GM18867 (cell line): ENCODE measurements around the gene LIN7C.

Experiments
- ATAC-seq: cut with Tn5 transposase; IDR thresholded peaks from one replicate; pipeline ENCODE4 v1.9.1; 2021; ENCODE audit warnings: mild to moderate bottlenecking, moderate library complexity; ENCODE audit not compliant: unreplicated experiment

LIN7C gene

DNA sequence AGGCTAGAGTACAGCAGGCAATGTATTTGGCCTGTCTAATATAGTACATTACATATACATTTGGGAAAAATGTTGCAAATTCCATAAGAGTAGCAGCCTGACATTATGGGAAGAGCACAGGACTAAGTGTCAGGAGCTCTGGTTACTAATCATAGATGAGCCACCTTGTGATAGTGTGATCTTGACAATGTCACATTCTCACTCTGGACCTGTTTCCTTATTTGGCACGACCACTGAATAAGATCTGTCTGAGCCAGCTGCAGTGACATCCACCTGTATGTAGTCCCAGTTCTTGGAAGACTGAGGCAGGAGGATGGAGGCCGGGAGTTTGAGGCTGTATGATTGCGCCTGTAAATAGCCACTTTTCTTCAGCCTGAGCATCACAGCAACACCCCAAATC, 5.7 kb upstream of the LIN7C start:
- ATAC-seq: no peak

DNA sequence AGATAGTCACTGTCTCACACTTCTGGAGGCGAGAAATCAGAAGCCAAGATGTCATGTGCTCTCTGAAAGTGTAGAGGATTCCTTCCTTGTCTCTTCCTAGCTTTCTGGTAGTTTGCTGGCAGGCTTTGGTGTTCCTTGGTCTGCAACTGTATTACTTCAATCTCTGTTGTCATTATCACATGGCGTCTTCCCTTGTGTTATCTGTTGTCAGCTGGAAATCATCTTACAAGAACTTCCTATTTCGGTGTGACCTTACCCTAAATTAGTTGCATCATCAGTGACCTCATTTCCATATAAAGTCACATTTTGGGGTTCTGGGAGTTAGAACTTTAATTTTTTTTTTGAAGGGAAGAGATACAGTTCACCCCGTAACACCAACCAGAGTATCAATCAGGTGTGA, 3.3 kb upstream of the LIN7C start:
- ATAC-seq: no peak

DNA sequence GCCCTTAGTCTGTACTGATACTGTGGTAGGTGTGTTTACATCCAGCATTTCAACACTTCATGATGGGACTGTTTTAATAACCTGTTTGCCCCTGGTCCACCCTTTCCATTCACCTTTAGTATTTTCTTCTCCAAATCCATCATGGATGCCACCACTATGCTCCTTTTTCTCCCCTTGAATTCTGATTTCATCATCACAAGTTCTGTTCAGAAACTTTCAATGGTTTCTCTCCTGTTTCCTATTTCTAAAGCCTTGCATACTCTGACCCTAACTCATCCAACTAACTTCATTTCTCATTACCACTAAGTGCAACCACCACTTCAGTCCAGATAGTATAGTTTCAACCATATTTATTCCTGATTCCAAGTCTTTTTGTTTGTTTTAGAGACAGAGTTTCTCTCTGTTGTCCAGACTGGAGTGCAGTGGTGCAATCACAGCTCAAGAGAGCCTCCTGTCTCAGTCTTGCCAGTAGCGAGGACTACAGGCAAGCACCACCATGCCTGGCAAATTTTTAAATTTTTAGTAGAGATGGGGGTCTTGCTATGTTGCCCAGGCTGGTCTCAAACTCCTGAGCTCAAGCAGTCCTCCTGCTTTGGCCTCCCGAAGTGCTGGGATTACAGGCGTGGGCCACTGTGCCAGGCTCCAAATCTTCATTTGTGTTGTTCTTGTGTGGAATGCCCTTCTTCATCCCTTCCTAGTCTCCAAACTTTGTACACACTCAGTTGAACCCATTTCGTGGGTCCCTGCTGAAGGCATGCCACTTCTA, 1.2 kb upstream of the LIN7C start:
- ATAC-seq: no peak

DNA sequence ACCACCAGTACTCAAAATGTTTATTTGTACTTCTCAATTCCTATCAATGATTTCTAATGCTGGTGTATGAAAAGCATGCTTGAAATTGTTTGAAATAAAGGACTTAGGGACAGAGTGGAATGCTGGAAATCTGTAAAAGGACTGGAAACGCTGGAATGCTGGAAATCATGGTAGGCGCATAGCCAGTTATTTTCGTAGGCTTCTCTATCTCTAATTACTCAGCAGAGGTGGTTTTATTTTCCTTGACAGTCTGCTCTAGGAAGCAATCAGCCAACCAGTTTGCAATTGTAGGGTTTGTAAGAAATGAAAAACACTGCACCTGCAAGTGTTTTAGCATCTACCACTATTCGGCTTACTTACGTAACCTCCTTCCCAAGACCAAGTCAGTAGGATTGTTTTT, 788 bp downstream of the LIN7C start:
- peak; percentile 4 for ATAC-seq

DNA sequence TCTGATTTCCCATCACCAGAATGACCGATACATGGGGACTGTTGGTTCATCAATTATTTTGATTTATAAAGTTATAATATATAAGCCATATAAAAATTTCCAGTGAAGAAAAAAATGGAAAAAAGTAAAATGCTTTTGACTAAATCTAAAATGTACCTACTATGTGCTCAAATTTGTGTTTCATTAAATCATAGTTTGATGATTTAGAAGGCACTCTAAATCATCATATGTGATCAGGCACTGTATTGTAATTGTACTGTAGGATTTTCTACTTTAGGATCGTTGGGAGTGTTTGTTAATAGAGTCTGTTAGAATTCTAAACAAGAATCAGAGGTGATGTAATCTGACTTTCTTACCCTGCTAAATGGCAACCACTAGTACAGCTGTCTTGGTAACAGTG, 2.4 kb downstream of the LIN7C start:
- ATAC-seq: no peak

DNA sequence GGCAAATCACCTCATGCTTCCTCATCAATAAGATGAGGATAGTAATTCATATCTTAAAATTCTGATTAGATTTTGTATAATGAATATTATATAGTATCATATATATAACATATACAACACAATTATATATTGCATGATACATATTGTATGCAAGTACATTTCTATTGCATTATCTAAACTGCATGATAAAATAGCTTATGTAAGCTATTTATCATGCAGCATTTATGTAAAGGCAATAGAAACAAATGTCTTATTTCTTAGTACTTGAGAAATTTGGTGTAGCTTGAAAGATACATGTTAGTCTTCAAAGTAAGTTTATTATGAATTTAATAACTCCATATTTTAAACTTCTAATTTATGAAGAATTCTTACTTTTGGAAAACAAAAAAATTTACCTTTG, 5.5 kb downstream of the LIN7C start:
- no peak for ATAC-seq

GRCh38 chr11:27497911-27498310, 8.7 kb downstream of the LIN7C start:
- ATAC-seq: no peak

- ATAC-seq: peak; percentile 68
Measured at GRCh38 chr11:27497284-27497866, 9.2 kb downstream of the LIN7C start.

DNA sequence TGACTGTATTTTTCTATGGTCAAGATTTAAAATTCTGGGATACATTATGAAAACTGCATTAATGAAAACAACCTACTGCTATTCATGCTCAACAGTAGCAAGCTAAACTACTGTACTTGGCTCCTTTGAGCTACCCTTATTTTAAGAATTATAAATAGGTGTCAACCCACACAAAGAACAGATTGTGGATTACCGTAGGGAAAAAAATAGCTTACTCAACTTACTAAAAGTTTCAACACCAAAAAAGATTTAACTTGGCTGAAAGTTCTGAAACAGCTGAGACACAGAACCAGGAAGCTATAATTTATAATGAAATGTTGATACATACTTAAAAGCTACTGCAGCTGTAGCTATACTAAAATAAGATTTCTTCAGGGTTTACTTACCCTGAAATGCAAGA, 10.1 kb downstream of the LIN7C start:
- no peak for ATAC-seq

DNA sequence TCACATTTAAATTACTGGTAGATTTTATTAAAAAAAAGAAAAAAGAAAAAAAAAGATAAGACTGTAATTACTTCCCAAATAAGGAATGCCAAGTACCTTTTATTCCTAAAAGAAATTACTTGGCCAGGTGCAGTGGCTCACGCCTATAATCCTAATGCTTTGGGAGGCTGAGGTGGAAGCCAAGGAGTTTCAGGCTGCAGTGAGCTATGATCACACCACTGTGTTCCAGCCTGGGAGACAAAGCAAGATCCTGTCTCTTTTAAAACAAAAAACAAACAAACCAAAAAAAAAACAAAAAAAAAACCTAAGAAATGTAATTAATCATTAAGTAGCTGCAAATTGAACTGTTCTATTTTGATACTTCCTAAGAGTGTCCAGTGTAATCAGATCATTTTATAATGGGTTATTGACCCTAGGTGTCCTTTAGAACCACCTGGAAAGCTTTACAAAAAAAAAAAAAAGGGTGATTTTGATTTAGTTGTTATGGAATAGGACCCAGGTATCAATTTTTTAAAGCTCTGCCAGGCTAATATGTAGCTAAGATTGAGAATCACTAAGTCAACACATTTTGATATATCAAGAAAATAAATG, 10.8 kb downstream of the LIN7C start:
- no peak for ATAC-seq

GRCh38 chr11:27489092-27489491, 17.5 kb downstream of the LIN7C start:
- no peak for ATAC-seq

- ATAC-seq: no peak
Measured at GRCh38 chr11:27487706-27488105, 18.9 kb downstream of the LIN7C start.

DNA sequence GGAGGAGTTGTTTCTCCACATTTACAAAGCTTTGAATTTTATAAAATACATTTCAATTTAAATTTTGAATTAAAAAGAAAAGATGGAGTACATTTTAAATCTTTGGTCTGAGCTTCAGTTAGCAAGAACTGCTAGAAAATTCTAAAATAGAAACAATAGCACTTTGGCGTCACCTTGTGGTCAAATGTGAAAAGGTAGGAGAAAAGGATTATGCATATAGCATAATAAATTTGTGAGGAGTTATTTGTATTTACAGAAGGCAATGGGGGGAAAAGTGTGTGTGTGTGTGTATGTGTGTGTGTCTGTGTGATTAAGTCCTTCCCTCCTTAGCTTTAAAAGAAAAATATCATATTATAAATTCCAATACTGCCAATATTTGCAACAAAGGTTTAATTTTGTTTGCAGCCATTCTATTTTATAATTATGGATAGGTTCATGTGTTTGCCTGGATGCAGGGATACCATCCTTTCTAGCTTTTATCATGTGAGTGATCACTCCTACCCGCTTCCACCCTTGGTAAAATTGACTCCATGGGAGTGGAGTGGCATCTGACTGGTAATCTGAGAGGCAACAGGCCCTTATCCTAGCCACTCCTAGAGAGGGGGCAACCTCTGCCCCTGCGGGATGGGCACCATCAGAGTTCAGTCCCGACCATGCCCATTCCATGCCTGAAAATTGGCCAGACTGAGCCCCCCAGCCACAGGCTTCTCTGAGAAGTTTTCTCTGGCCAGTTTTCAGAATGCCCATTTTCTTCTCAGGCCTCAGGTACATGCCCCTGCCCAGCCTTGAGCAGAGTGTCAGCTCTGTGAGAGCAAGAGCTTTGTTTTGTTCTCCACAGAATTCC, 20.4 kb downstream of the LIN7C start:
- ATAC-seq: peak; percentile 75

DNA sequence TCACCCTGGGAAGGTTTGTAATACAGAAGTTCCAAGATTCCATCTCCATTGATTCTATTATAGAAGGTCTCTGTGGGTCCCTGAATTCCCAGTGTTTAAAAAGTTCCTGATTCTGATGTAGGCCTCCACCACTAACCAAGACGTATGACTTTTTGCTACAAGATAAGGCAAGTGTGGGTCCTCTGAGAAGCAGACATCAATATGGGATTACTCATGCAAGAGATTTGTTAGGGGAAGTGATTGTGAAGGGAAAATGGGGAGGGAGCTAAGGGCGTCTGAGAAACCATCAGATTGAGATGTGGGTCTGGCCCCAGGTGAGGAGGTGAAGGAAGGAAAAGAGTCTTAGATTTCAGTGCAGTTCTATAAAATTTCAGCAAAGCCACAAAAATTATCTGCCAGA, 23.8 kb downstream of the LIN7C start:
- no peak for ATAC-seq

DNA sequence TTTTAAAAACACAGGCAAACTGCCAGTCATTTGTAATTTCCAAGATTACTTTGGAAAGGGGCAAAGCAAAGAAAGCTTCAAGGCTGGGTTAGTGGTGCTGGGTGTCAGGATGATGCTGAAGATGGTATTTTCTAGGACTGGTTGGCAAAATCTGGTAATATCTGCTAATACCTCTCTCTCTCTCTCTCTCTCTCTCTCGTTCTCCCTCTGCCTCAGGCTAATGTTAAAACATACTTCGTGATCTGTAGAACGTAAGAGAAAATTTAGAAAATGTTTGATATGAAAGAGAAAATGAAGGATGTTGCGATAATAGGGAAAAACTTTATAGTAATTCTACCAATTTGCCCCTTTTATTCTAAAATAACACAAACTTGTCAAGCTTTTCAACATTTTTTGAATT, 24.6 kb downstream of the LIN7C start:
- no peak for ATAC-seq

DNA sequence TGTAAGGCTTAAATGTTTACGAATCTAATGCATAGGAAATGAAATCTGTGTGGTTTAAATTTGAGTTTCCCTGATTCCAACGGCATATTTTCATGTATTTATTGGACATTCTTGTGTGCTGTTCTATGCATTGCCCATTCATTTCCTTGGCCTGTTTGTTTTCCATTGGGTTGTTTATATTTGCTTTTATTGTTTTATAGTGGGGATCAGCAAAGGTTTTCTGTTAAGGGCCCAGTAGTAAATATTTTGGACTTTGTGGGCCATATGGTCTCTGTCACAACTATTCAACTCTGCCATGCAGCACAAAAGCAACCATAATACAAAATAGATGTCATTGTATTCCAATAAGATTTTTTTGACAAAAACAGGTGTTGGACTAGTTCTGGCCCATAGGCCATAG, 28.7 kb downstream of the LIN7C start:
- no peak for ATAC-seq

GRCh38 chr11:27477243-27477642, 29.3 kb downstream of the LIN7C start:
- ATAC-seq: no peak

DNA sequence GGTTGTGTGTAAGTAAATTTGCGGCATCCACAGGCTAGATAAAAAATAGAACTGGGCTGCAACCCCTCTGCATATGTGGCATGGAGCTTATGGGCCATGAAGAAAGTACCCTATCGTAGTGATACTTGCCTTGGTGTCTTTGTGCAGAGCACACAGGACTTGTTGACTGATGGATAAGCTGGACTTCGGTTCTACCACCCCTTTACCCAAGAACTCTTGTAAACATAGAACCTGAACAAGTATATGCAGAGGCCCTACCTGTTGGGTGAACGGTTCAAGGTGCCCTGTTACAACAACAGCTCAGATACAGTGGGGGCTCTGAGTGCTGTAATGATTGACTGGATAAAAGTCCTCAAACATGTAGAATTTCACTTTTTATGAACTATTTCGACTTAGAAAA, 30.9 kb downstream of the LIN7C start:
- ATAC-seq: no peak

DNA sequence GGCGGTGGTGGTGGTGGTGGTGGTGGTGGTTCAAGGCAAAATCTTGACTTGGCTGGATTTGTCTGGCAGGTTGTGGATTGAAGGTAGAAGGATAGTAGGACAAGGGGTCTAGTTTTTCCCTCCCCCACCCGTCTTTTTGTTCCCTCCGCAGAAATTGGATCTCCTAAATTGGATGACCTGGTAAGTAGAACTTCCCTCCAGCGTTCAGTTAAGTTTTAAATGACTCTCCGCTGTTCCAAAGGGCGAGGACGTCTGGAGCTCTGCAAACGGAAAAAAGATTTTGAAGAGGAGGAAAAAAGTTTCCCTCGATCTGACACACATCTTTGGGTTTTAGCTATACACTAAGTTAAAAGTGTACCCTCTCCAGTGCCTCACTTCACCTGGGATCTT, 33.6 kb downstream of the LIN7C start:
- ATAC-seq: no peak

DNA sequence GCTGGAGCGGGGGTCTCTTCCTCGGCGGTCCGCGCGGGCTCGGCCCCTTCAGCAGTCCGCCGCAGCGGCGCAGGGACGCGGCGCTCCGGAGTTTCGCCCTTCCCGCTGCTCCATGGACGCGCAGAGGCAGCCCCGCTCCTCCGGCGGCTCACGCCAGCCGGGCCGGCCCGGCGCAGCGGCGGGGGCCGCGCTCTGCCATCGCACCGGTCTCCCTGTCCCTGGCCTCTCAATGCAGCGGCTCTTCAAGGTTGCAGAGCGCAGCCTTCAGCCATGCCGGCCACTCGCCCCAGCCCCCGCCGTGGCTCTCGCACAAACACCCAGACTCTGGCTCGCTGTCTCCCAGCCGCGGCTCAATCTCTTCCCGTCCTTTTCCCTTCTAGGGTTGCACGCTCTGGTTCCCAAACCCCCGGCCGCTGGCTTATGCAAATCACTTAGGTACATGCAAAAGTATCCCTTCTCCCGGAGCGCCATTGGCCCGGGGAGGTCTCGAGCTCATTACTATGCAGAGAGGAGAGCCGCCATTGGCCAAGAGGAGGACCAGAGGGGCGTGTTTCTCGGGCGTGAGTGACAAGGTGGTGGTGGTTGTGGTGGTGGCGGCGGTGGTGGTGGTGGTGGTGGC, 34.1 kb downstream of the LIN7C start, which contains the start of gene LGR4:
TSS of gene LGR4 (minus strand) at position 393 of the 619 bp plus-strand sequence. CDS start 488 bp downstream, outside the sequence.
- peak; percentile 88 for ATAC-seq
